Mucosa of gallbladder (tissue), 1 donor: Measurements from ENCODE around the gene TRIM54. TPM values are rescaled to one million over a fixed set of nuclear protein-coding genes. Genes with fewer than 3 reads are reported as not detected.
"Not testable (repeated sequence)": the region's sequence is repeated elsewhere in the genome, so short reads cannot be mapped to it uniquely, and the experiment has no call there.

Experiments
- DNase-seq: peaks from one replicate; pipeline ENCODE4 v3.0.0-alpha.2; 2020; ENCODE audit warnings: low spot score
- total RNA-seq: library from RNA; stranded (reverse); gene quantifications from one replicate; pipeline ENCODE4 v1.2.1, GENCODE V29; 2021
- donor health status: DM: no; HTN: no; CAD: no.

The TRIM54 gene
- total RNA-seq, 1 donor from 2014 or later = 0.26 TPM

GRCh38 chr2:27281442-27281841, 787 bp upstream of the TRIM54 start:
- DNase-seq = no peak

GRCh38 chr2:27282892-27283291, 663 bp downstream of the TRIM54 start:
- no peak for DNase-seq

GRCh38 chr2:27284996-27285395, 2.8 kb downstream of the TRIM54 start:
- DNase-seq = no peak

- no peak for DNase-seq
Measured at GRCh38 chr2:27285481-27285880, 3.3 kb downstream of the TRIM54 start.

GRCh38 chr2:27288610-27289009, 6.4 kb downstream of the TRIM54 start:
- DNase-seq = no peak

- no peak for DNase-seq
Measured at GRCh38 chr2:27290549-27290948, 8.3 kb downstream of the TRIM54 start.

- no peak for DNase-seq
Measured at GRCh38 chr2:27291865-27292264, 9.6 kb downstream of the TRIM54 start.

- no peak for DNase-seq
Measured at GRCh38 chr2:27294928-27295327, 12.7 kb downstream of the TRIM54 start.

GRCh38 chr2:27296481-27296880, 14.3 kb downstream of the TRIM54 start:
- no peak for DNase-seq

GRCh38 chr2:27297195-27297594, 15.0 kb downstream of the TRIM54 start:
- DNase-seq = no peak

- no peak for DNase-seq
Measured at GRCh38 chr2:27298391-27299080, 16.3 kb downstream of the TRIM54 start.

GRCh38 chr2:27300606-27301005, 18.4 kb downstream of the TRIM54 start:
- DNase-seq = not testable (repeated sequence)

GRCh38 chr2:27303093-27304025, 21.1 kb downstream of the TRIM54 start:
- peak; percentile 57 for DNase-seq

GRCh38 chr2:27304488-27305240, 22.4 kb downstream of the TRIM54 start:
- DNase-seq = no peak

GRCh38 chr2:27305516-27305915, 23.3 kb downstream of the TRIM54 start:
- DNase-seq = no peak

- DNase-seq = peak; percentile 53
Measured at GRCh38 chr2:27306136-27306535, 23.9 kb downstream of the TRIM54 start.

- DNase-seq = no peak
Measured at GRCh38 chr2:27306573-27307286, 24.5 kb downstream of the TRIM54 start.

GRCh38 chr2:27307287-27307544, 25.0 kb downstream of the TRIM54 start:
- DNase-seq = no peak

GRCh38 chr2:27307545-27308358, 25.5 kb downstream of the TRIM54 start:
- no peak for DNase-seq

- DNase-seq = peak; percentile 50
Measured at GRCh38 chr2:27308359-27308881, 26.2 kb downstream of the TRIM54 start, which contains the start of gene UCN. TSS of gene UCN (minus strand) at chr2:27308445. CDS start at chr2:27307895, 550 bp downstream.

- DNase-seq = no peak
Measured at GRCh38 chr2:27309651-27310050, 27.4 kb downstream of the TRIM54 start.
